ENCODE data around the gene SCN4A.
"Not testable (repeated sequence)": the region's sequence is repeated elsewhere in the genome, so short reads cannot be mapped to it uniquely, and the experiment has no call there.

The SCN4A gene

DNA sequence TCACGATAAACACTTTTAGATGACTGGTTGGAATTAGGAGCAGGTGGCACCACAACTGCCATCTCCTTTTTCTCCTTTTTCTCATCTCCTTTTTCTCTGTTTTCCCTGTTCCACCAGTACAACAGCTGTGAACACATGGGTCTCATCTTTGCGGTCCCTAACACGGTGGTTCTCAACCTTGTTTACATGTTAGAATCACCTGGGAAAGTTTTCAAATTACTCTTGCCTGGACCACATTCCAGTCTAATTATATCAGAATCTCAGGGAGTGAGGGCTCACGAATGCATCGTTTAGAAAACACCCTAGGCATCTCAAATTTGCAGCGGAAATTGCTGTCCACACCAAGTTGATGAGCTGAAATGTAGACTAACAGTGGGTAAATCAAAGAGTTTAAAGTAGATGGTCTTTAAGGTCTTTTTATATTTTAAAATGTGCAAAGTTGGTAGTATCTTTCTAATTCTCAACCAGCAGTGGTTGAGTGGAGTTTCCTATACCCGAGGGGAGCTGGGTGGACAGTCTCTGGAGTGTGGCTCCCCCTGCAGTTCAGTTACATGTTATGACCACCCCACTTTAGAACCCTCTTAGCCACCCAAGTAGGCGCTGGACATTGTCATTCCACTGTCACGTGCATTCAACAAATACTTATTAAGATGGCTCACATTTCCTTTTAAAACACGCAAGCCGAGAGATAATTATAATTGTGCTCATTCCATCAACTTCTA lies 80.2 kb downstream of the SCN4A start:
- H3K4me3 Mint-ChIP-seq; DNase-seq; ATAC-seq (replicated peaks); H3K9me3 Mint-ChIP-seq; H3K4me1 Mint-ChIP-seq (ENCODE audit: low read depth in 2 of 2); H3K27ac Mint-ChIP-seq; H3K27me3 Mint-ChIP-seq; H3K36me3 Mint-ChIP-seq (ENCODE audit: insufficient read depth): not testable (repeated sequence)

DNA sequence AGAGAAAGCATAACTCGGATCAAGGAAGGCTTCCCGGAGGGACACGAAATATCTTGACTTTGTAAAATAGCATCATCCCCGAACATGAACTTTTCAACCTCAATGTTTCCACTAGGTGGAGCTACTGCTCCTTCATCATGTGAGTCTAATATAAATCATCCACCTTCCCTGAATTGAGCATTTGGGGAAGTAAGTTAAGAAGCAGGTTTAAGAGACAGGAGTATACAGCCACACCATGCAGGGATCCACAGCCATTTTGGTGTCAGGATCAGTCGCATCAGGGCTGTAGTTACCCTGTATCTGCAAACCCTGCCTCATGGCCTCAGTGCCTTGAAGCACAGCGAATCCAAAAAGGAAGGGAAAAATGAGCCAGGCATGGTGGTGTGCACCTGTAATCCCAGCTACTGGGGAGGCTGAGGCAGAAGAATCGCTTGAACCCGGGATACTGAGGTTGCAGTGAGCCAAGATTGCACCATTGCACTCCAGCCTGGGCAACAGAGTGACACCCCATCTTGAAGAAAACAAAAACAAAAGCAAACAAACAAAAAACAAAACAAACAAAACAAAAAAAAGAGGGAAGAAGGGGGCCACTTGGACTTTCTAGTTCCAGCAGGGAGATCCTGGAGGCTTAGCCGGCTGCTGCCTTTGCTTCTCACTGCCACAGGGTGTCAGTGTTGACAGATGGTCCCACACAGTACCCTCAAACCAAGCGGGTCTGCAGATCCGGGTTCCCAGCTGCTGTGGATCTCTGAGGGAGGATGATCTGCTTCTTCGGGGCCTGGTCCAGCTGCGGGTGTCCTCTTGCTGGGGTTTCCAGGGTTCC lies 83.5 kb downstream of the SCN4A start:
- not testable (repeated sequence) for H3K4me1 Mint-ChIP-seq (ENCODE audit: low read depth in 2 of 2); H3K9me3 Mint-ChIP-seq; H3K36me3 Mint-ChIP-seq (ENCODE audit: insufficient read depth); H3K27me3 Mint-ChIP-seq; H3K4me3 Mint-ChIP-seq; H3K27ac Mint-ChIP-seq
- DNase-seq (peak in 2 of 3 experiments; percentile 15 to 20), ATAC-seq (replicated peaks) (peak; percentile 70)
